Activated CD8-positive, alpha-beta memory T cell treated with anti-CD3 and anti-CD28 coated beads, Interleukin-2, amount 50 U/mL, for 24 hours (primary cell): ENCODE measurements around the gene IL36B.

Source experiments
- DNase-seq: peaks from one replicate; pipeline ENCODE4 v3.0.0-alpha.2; 2020; ENCODE audit errors: extremely low read depth

IL36B gene

DNA sequence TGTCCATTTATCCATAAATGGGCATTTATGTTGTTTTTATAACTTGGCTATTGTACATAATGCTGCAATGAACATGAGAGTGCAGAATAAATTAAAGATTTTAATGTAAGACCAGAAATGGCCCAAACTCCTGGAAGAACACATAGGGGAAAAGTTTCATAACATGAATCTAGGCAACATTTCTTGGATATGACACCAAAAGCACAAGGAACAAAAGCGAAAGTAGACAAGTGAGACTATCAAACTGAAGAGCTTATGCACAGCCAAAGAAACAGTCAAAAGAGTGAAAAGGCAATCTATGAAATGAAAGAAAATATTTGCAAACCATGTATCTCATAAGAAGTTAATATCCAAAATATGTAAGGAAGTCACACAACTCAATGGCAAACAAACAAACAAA lies 41.6 kb downstream of the IL36B start:
- DNase-seq: no peak

DNA sequence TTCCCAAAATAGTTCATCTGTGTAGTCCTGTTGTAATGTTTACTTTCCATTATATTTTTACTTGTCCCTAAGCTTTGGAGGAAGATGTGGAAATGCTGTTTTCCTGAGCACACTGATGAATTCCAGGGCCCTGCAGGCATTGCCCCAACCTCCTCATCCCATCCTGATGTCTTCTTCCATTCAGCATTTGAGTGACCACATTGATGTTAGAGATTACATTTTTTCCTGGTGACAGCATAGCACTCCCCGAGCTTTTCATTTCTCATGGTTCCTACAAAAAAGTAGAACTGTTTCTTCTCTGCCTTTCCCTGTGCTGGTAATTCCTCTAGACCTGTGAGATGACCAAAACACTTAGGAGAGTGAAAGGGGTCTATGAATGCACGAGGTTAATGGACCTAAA lies 42.6 kb downstream of the IL36B start:
- DNase-seq: no peak

DNA sequence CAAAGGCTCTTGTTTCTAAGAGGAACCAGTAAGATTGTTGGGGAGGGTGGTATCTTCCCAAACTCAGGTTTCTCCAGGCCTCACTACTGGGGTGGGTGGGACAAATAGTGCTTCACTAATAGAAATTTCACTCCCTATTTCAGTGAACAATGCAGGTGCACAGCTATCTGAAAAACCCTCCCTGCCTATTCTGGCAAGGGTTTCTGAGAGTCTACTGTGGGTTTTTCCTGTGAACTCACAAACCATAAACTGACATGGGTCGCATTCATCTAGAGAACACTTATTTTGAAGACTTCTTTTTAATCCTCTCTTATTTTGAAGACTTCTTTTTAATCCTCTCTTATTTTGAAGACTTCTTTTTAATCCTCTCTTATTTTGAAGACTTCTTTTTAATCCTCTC lies 43.0 kb downstream of the IL36B start:
- no peak for DNase-seq

DNA sequence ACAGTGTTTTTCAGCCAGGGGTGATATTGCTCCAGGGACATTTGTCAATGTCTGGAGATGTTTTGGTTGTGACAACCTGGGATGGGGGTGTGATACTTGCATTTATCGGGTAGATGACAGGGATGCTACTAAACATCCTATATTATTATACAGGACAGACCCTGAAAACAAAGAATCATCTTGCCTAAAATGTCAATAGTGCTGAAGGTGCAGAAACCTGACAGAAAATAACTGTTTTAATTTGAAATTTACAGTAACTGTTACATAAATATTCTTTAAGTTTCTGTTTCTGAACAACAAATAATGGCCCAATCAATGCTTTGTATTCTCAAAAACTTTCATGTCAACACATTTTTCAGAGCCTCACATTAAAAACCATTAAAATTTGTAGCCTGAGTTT lies 45.4 kb downstream of the IL36B start:
- no peak for DNase-seq

DNA sequence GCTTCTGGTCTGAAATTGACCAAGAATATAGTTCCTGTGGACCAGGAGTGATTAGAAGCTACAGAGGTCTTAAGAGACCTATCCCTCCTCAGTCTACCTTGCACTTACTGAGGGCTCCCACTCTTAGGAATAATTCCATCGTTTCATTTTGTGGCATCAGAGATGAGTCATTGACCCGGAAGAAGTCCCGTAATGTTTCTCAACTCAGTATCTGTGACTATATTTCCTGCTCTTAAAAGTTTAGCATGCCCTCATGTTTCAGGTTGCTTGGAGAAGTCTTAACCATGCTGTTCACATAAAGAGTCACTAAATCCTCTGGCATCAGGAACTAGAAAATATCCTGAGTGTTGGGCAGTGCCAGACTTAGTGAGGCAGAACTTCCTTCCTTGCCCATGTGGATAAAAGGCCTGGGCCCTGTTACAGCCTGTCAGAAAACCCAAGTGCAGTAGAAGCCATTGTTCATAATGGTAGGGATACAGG lies 47.6 kb downstream of the IL36B start, which contains the start of gene IL36A:
TSS of gene IL36A (plus strand) at position 430 of the 480 bp plus-strand sequence. CDS start 413 bp downstream, outside the sequence.
- no peak for DNase-seq

DNA sequence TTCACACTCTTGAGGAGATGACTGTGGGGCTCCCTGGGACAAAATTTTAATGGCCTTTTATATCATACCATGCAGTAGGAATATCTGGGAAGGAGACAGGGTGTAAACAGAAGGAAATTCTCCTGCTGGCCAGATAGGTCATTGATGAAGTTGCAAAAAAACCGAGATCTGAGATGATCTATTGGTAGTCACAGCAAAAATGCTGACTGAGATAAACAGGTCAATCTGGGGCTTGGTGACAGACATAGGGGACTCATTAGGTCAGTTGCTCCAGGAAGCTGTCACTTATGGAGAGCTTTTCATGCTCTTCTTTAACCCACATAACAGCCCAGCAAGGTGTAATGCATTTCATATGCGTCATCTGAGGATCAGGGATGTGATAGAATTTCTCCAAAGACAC lies 50.0 kb downstream of the IL36B start:
- no peak for DNase-seq

DNA sequence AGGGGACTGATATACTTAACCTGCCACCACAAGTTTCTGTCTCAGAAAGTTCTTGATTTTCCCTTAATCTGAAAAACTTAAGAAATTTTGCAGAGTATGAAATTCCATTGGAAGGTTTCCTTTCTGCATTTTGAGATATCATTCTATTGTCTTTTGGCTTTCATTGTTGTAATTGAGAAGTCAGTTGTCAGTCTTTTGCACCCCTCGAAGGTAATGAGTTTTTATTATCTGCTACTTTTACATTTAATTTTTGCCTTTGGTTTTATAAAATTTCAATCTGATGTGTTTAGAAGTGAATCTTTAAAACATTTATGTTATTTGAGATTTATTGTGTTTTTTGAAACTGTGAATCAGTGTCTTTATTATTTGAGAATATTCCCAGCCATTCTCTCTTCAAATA lies 52.2 kb downstream of the IL36B start:
- DNase-seq: no peak

DNA sequence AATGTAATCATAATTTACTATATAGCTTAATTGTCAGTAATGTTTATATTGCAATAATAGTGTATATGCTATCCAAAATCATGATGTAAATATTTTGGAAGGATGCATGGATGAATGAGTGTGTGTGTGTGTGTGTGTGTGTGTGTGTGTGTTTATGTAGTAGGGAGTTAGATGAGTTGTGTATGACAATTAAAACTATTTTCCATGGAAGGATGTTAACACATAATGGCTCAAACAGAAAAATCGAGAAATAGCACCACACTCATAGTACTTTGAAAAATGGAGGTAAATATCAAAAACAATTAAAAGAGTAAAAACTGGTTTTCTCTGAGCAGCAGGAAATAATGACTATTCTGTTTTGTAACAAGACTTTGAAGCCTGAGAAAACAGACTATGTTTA lies 55.5 kb downstream of the IL36B start:
- no peak for DNase-seq

DNA sequence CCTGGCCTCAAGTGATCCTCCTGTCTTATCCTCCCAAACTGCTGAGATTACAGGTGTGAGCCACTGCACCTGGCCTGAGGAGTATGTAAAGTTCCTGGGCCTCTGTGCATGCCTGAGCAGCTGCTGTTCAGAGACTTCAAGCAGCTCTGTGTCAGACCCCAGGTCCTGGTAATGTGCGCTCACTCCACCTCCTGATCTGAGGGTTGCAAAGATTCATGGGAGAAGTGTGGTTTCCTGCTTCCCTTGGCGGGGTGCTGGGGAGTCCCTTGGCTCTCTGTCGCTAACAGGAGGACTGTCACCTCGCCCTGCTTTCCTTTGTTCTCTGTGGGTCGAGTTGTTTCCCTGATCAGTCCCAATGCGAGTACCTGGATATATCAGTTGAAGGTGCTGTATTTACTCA lies 56.0 kb downstream of the IL36B start:
- DNase-seq: no peak

DNA sequence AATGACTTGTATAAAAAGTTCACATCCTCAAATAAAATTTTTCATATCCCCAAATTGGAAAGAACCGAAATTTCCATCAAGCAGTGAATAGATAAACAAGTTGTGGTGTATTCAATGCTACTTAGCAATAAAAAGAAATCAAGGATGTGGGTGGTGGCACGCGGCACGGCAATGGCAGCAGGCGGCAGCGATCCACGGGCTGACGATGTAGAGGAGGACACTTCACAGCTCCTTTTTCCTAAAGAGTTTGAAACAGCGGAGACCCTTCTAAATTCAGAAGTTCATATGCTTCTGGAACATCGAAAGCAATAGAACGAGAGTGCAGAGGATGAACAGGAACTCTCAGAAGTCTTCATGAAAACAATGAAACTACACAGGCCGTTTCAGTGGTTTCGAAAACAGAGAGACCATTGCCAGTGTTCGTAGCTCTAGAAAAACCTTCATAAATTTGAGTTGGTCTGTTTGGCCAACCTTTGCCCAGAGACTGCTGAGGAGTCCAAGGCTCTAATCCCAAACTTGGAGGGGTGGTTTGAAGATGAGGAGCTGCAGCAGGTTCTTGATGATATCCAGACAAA lies 57.2 kb downstream of the IL36B start:
- no peak for DNase-seq

DNA sequence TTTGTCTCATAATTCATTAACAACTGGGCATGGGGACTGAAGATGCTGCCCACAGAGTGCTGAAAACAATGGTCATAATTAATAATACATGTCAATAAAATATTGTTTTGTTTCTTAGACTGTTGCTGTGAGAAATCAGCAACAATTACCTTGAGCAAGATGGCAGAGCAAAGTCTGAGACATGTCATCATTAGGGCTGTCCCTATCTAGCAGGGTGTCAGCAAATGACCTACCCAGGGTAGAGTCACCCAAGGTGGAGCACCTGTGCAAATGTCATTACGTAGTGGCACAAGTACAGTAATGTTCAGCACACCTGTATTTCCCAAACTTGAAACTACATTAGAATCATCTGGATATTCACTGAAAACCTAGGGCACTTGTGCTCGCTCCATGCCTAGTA lies 58.0 kb downstream of the IL36B start:
- no peak for DNase-seq

DNA sequence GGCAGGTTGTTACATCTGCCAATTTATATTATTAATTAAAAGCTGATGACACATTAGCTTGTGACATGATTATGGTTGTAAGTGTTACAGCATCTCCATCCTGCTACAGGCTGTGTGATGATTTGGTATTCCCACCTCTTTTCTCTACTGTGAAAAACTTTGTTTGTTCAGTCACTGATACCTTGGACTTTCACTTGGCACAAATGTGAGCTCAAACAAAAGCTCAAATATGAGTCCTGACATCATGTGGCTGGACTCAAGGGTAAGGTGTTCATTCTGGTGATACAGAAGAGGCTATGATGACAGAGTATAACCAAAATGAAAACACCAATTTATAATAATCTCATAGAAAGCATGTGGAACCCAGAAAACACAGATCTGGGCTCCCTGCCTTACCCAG lies 58.8 kb downstream of the IL36B start:
- DNase-seq: no peak

DNA sequence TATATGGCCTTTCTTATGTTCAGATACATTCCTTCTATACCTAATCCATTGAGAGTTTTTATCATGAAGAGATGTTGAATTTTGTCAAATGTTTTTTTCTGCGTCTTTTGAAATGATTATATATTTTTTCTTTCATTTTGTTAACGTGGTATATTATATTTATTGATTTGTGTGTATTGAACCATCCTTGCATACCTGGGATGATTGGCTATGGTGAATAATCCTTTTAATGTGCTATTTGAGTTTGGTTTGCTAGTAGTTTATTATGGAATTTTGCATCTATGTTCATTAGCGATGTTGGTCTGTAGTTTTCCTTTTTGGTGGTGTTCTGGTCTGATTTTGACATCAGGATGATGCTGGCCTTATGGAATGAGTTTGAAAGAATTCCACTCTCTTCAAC lies 63.1 kb downstream of the IL36B start:
- no peak for DNase-seq

DNA sequence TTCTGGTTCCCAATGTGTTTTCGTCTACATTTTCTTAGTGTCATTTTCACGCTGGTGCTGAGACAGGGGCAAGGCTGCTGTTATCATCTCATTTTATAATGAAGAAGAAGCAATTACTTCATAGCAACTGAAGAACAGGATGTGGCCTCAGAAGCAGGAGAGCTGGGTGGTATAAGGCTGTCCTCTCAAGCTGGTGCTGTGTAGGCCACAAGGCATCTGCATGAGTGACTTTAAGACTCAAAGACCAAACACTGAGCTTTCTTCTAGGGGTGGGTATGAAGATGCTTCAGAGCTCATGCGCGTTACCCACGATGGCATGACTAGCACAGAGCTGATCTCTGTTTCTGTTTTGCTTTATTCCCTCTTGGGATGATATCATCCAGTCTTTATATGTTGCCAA lies 67.6 kb downstream of the IL36B start:
- DNase-seq: no peak

DNA sequence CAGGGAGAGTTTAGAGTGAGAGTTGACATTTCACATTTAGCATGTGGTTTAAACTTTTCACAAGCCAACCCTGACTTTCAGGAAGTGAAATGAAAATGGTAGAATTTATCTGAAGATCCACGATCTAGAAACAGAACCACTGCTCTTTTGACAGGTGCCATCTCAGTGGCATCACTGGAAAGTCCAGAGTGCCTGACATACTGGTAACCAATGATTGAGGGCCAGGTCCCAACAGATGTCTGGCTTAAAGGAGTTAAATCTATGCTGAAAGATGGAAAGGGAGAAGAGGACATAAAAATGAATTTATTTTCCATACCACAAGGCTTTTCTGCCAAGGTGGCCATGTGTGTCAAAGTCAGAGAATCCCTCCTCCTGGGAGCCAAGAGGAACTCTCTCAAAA lies 72.1 kb downstream of the IL36B start:
- DNase-seq: no peak

DNA sequence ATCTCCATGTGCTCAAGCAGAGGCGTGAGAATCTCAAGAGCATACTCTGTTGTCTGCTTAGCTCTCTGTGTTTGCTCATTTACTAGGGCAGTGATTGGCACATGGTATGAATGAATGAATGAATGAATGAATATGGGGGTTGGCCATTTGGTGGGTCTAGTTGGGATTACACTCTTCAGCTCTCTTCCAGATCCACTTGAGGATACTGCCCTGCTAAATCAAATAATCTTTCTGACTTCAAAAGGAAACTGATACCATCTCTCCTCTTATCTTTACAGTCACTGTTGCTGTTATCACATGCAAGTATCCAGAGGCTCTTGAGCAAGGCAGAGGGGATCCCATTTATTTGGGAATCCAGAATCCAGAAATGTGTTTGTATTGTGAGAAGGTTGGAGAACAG lies 72.9 kb downstream of the IL36B start:
- no peak for DNase-seq

DNA sequence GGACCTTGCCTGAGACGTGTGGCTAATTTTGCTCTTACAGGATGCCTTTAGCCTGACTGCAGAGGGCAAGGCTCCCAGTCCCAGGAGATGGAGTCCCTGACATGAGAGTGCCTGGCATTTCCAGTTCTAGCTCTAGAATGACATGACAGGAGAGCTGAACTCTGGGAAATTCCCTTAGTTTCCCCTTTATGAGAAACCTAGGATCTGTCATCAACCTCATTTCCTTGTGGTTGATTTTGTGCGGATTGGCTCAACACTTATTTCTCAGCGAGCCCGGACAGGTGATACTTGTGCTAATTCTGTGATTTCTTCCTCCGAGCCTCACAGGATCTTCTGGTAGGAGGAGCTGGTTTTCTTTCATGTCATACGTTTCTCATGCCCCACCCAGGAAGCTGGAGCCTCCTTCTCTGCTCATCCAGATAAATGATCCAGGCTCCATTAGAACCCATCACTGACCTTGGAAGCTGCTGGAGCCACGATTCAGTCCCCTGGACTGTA lies 75.1 kb downstream of the IL36B start, which contains the start of gene IL36G:
TSS of gene IL36G (plus strand) at position 448 of the 498 bp plus-strand sequence. CDS start 633 bp downstream, outside the sequence.
- no peak for DNase-seq
